ENCODE measurements around the gene OPRD1. TPM values are rescaled to one million over a fixed set of nuclear protein-coding genes. Genes with fewer than 3 reads are reported as not detected.
"Not testable (repeated sequence)": the region's sequence is repeated elsewhere in the genome, so short reads cannot be mapped to it uniquely, and the experiment has no call there.

The OPRD1 gene
- total RNA-seq (2014; rRNA removed; shearing (Covaris generic)): 58.0 and 60.2 TPM in 2 replicates

DNA sequence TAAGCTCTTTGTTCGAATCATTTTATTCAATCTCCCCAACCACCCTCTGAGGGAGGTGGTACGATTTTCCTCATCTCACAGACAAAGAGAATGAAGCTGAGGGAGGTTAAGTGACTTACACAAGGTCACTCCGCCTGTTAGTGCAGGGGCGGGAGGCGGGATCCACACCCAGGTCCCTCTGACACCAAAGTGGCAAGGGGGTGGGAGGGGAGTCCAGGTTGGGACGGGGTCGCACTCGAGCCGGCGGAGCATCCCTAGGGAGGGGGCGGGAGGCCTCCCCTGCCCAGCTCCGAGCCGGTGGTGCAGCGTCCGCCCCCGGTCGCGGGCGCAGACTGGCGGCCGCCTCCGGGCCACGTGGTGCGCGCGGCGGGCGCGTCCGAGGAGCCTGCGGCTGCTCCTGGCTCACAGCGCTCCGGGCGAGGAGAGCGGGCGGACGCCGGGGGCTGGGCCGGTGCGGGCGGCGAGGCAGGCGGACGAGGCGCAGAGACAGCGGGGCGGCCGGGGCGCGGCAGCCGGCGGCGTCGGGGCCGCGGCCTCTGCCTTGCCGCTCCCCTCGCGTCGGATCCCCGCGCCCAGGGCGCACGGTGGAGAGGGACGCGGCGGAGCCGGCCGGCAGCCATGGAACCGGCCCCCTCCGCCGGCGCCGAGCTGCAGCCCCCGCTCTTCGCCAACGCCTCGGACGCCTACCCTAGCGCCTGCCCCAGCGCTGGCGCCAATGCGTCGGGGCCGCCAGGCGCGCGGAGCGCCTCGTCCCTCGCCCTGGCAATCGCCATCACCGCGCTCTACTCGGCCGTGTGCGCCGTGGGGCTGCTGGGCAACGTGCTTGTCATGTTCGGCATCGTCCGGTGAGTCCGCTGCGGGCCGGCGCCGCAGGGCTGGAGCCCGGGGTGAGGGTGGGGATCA is at the start of gene OPRD1:
Gene OPRD1, plus strand, starts transcription at position 405 of the 903 bp plus-strand sequence. Its CDS starts 214 bp downstream, at position 619.
- no peaks in the 10 kb centered on the region for H3K27me3 ChIP-seq
- peak; percentile 67 to 74 for DNase-seq

DNA sequence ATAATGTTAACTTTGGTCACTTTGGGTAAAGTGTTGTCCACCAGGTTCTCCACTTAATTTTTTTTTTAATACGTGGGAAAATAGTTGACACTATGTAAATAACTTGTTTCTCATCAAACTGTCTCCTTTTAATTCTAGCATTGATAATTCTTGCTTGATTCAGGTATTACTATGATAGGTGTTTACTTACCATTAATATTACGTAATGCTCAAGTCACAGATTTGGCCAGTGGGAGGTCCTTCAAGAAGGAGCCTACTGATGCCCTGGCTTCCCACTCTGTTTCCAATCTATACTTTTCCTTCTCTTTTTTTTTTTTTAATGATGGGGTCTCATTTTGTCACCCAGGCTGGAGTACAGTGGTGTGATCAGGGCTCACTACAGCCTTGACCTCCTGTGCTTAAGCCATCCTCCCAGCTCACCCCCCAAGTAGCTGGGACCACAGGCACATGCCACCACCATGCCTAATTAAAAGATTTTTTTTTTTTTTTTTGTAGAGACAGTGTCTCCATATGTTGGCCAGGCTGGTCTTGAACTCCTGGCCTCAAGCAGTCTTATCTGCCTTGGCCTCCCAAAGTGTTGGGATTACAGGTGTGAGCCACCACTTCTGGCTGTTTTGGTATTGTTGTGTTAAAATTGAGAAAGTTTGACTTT is 45.3 kb upstream of the OPRD1 start:
- Histone ChIP-seq H3K27ac (no peak overlapping the region), H3K36me3 (peaks cover 73% of the 10 kb centered on the region), H3K9me3 (replicated peaks) (no peaks in the 10 kb centered on the region; the same call in 1 of the 2 replicates), H3K4me3 (no peak overlapping the region), H3K27me3 (no peaks in the 10 kb centered on the region), H3K4me1 (no peaks in the 10 kb centered on the region; the same call in 1 of the 2 replicates)
- no peak for DNase-seq

More for the DNA sequence above, at the start of gene OPRD1:
- Histone ChIP-seq H3K27ac (peak within 1 kb of the TSS; percentile 98), H3K4me3 (peak within 1 kb of the TSS; percentile 83), H3K36me3 (no peaks in the 10 kb centered on the region; the same call in 1 of the 2 replicates), H3K9me3 (replicated peaks) (no peaks in the 10 kb centered on the region), H3K4me1 (peaks cover 36% of the 10 kb centered on the region)

DNA sequence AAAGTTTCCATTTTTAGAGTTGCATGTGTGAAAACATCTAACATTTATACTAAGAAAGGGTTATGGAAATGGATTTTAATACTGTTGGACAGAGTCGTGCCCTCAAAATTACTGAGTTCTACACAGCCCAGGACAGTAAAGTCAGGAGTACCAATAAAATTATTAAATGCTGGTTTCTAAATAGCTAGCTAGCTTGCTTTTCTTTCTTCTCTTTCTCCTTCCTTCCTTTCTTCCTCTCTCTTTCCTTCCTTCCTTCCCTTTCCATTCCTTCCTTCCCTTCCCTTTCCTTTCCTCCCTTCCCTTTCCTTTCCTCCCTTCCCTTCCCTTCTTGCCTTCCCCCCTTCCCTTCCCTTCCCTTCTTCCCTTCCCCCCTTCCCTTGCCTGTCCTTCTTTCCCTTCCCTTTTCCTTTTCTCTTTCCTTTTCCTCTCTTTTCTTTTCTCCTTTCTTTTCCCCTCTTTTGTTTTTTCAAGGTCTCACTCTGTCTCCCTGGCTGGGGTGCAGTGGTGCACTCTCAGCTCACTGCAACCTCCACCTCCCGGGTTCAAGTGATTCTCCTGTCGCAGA is 41.3 kb upstream of the OPRD1 start:
- Histone ChIP-seq H3K4me1 (no peaks in the 10 kb centered on the region; the same call in 1 of the 2 replicates), H3K4me3 (no peak overlapping the region), H3K36me3 (peaks cover 80% of the 10 kb centered on the region), H3K27me3 (no peaks in the 10 kb centered on the region), H3K9me3 (replicated peaks) (no peaks in the 10 kb centered on the region; the same call in 1 of the 2 replicates), H3K27ac (no peak overlapping the region)
- DNase-seq: no peak

DNA sequence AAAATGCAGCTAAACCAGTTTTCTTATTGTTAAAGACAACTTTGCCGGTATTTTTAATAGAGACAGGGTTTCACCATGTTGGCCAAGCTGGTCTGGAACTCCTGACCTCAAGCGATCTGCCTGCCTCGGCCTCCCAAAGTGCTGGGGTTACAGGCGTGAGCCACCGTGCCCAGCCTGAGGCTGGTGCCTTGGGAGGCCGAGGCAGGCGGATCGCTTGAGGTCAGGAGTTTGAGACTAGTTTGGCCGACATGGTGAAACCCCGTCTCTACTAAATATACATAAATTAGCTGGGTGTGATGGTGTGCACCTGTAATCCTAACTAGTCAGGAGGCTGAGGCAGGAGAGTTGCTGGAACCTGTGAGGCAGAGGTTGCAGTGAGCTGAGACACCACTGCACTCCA is 40.0 kb upstream of the OPRD1 start:
- not testable (repeated sequence) for H3K9me3 ChIP-seq (replicated peaks); H3K27me3 ChIP-seq; DNase-seq; H3K4me3 ChIP-seq; H3K27ac ChIP-seq; H3K4me1 ChIP-seq
- H3K36me3 ChIP-seq: peaks cover 73% of the 10 kb centered on the region

DNA sequence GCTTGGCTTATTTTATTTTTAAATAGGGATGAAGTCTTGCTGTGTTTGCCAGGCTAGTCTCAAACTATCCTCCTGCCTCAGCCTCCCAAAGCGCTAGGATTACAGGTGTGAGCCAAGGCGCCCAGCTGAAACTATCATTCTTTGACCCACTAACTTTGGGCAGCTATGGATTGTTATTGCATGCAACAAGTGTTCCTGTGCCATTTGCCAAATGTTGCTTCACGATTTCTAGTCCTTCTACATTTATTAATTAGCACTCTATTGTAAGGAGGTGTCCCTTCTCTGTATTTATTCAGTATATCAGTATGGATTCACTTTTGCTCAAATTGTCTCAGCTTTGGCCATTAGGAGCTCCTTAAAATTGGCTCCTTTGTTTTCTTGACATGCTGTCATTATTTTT is 38.9 kb upstream of the OPRD1 start:
- no peak for DNase-seq
- no peak overlapping the region for H3K4me3 ChIP-seq
- H3K36me3 ChIP-seq: peaks cover 61% of the 10 kb centered on the region
- H3K27ac ChIP-seq: no peak overlapping the region
- no peaks in the 10 kb centered on the region for H3K27me3 ChIP-seq
- H3K4me1 ChIP-seq: no peaks in the 10 kb centered on the region; the same call in 1 of the 2 replicates
- H3K9me3 ChIP-seq (replicated peaks): no peaks in the 10 kb centered on the region; the same call in 1 of the 2 replicates

DNA sequence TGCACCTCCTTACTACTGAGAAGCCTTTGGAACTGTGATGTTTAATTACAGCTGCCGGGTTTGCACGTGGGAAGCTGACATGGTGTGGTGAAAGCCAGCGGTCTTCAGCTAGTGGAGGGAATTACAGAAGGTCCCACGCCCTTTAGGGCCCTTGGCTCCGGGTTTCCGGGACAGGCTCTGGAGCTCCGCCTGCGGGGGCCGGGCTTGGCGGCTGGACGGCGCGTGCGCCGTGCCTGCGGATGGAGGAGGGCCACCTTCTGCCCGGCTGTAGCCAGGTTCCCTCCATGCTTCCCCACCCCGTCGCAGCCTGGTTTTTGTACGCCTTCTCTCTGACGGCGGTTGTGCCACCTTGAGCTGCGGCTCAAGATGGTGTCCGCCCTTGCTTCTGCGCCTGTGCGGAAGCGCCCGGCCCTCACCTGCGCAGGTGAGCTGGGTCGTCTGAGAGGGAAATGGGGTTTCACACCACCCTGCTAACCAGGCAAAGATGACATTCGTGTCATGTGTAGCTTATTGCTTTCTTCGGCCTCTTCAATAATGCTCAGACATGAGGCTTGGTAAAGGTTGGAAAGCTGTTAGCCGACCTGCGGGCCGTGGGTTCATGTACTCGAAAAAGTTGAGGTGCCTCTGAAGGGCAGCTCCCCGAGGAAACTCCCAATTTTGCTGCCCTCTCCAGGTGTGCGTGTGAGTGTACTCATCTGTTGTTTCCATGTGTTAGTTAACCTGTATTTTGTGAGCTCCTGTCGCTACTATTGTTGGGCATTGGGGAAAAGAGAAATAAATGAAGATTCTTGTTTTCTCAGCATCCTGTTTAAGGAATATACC is 36.6 kb upstream of the OPRD1 start:
- H3K27ac ChIP-seq: no peak overlapping the region

DNA sequence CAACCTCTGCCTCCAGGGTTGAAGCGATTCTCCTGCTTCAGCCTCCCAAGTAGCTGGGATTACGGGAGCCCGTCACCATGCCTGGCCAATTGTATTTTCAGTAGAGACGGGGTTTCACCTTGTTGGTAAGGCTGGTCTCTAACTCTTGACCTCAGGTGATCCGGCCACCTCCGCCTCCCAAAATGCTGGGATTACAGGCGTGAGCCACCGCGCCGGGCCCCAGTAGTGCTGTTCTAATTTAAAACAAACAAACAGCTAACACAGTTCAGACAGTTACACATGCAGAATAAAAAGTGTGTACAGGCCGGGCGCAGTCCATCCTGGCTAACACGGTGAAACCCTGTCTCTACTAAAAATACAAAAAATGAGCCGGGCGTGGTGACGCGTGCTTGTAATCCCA is 35.6 kb upstream of the OPRD1 start:
- Histone ChIP-seq H3K27me3 (no peaks in the 10 kb centered on the region), H3K27ac (no peak overlapping the region), H3K9me3 (replicated peaks) (no peaks in the 10 kb centered on the region), H3K4me3 (no peak overlapping the region), H3K4me1 (0 out of 2 replicates have a peak, but pooled peaks cover 3% of the 10 kb centered on the region), H3K36me3 (peaks cover 32% of the 10 kb centered on the region)
- no peak for DNase-seq

More for the DNA sequence above, 36.6 kb upstream of the OPRD1 start:
- H3K36me3 ChIP-seq: peaks cover 42% of the 10 kb centered on the region
- H3K9me3 ChIP-seq (replicated peaks): no peaks in the 10 kb centered on the region
- H3K27me3 ChIP-seq: no peaks in the 10 kb centered on the region
- no peak for DNase-seq
- no peak overlapping the region for H3K4me3 ChIP-seq
- 0 out of 2 replicates have a peak, but pooled peaks cover 3% of the 10 kb centered on the region for H3K4me1 ChIP-seq

DNA sequence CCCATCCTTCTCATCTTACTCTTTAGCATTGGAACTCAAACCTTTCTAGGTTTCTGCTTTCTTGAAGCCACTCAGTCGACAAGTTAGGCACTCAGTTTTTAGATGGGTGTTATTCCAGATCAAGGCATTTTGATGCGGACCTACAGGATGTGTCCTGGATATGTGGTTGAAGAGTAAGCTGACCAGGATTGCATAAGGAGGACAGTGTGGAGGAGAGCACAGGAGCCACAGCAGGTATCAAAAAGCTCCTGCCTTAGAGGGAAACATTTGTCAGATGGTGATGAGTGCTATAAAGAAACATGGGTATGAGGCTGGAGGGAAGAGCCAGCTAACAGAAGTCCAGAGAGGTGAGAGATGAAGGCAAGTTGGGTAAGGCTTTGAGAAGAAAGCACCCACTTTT is 33.9 kb upstream of the OPRD1 start:
- no peaks in the 10 kb centered on the region for H3K27me3 ChIP-seq

DNA sequence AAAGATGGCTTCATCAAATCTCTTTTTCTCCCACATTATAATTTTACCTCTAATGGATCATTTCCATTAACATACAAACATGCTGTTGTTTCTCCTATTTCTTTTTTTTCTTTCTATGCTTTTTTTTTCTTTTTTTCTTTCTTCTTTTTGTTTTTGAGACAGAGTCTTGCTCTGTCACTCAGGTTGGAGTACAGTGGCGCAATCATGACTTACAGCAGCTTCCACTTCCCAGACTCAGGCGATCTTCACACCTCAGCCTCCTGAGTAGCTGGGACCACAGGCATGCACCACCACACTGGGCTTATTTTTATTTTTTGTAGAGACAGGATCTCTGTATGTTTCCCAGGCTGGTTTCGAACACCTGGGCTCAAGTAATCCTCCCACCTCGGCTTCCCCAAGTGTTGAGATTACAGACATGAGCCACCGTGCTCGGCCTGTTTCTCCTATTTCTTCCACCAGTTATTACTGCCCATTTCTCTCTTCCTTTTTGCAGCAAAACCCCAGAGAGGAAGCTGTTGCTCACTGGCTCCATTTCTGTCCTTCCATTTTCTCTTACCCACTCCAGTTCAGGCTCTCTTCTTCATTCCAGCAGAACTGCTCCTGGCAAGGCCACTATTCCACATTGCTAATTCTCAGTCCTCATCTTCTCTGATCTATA is 32.1 kb upstream of the OPRD1 start:
- Histone ChIP-seq H3K36me3 (peaks cover 5% of the 10 kb centered on the region; the same call in 1 of the 2 replicates), H3K9me3 (replicated peaks) (no peaks in the 10 kb centered on the region), H3K4me3 (no peak overlapping the region), H3K4me1 (peaks cover 5% of the 10 kb centered on the region; the same call in 1 of the 2 replicates), H3K27me3 (no peaks in the 10 kb centered on the region), H3K27ac (no peak overlapping the region)
- no peak for DNase-seq

More for the DNA sequence above, 33.9 kb upstream of the OPRD1 start:
- Histone ChIP-seq H3K4me1 (peaks cover 5% of the 10 kb centered on the region; the same call in 1 of the 2 replicates), H3K4me3 (no peak overlapping the region), H3K36me3 (peaks cover 20% of the 10 kb centered on the region), H3K27ac (no peak overlapping the region), H3K9me3 (replicated peaks) (no peaks in the 10 kb centered on the region)
- no peak for DNase-seq

DNA sequence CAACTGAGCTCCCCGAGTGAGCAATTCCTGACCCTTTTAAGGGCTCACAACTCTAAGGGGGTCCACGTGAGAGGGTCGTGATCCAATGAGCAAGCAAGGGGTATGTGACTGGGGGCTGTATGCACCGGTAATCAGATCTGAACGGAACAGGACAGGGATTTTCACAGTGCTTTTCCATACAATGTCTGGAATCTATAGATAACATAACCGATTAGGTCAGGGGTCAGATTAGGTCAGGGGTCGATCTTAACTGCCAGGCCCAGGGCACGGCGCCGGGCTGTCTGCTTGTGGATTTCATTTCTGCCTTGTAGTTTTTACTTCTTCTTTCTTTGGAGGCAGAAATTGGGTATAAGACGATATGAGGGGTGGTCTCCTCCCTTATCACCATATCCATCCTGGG is 30.7 kb upstream of the OPRD1 start:
- DNase-seq: no peak
- no peak overlapping the region for H3K4me3 ChIP-seq
- H3K4me1 ChIP-seq: peaks cover 5% of the 10 kb centered on the region; the same call in 1 of the 2 replicates
- no peaks in the 10 kb centered on the region for H3K36me3 ChIP-seq
- no peaks in the 10 kb centered on the region for H3K9me3 ChIP-seq (replicated peaks)
- H3K27me3 ChIP-seq: no peaks in the 10 kb centered on the region
- no peak overlapping the region for H3K27ac ChIP-seq

DNA sequence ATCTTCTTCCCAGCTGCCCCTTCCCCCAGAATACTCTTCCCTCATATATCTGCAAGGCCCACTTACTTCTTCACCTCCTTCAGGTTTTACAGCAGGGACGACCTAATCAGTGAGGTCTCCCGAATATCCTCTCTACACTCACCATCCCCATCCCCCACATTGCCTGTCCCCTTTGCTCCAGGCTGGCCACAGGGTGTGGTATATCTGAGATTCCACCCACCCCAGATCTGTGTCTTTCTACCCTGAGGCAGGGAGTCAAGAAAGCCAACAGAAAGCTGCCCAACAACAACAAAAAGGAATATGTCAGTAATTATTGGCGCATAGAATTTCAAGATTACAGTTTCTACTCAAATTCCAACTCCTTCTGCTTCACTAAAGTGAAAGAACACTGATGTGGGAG is 30.0 kb upstream of the OPRD1 start:
- H3K36me3 ChIP-seq: no peaks in the 10 kb centered on the region
- H3K27me3 ChIP-seq: no peaks in the 10 kb centered on the region
- H3K4me1 ChIP-seq: peaks cover 5% of the 10 kb centered on the region; the same call in 1 of the 2 replicates
- H3K9me3 ChIP-seq (replicated peaks): no peaks in the 10 kb centered on the region
- H3K27ac ChIP-seq: no peak overlapping the region
- no peak for DNase-seq
- H3K4me3 ChIP-seq: no peak overlapping the region

DNA sequence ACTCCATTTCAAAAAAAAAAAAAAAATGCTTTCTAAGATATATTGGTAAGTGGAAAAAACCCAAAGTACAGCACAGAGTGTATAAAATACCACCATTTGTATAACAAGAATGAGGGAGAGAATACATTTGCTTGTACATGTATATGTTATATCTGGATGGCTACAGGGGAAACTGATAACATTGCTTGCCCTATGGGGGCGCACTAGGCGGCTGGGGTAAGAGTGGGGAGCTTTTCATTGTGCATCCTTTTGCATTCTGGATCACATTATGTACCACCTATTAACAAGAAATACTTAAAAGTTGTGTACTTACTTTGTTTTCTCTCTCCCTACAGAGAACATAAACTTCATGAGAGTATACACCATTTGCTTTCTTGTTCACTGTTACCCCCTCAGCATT is 28.6 kb upstream of the OPRD1 start:
- DNase-seq: no peak

DNA sequence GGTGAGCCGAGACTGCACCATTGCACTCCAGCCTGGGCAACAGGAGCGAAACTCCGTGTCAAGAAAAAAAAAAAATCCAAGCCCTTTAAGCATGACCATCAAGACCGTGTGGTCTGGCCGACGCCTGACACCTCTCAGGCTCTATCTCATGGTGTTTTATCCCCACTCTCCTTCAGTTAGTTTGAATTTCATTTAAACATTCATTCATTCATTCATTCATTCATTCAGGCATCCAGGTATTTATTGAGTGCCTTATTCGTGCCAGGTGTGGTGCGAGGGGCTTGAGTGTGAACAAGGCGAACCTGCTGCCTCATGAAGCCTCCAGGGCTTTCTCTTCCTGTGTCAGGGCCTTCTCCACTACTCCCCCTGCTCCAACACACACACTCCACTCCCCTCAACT is 22.6 kb upstream of the OPRD1 start:
- Histone ChIP-seq H3K27me3 (no peaks in the 10 kb centered on the region; the same call in 1 of the 2 replicates), H3K36me3 (no peaks in the 10 kb centered on the region), H3K9me3 (replicated peaks) (no peaks in the 10 kb centered on the region), H3K4me1 (peaks cover 7% of the 10 kb centered on the region; the same call in 1 of the 2 replicates), H3K4me3 (no peak overlapping the region), H3K27ac (no peak overlapping the region)
- no peak for DNase-seq

More for the DNA sequence above, 28.6 kb upstream of the OPRD1 start:
- H3K27me3 ChIP-seq: no peaks in the 10 kb centered on the region
- H3K9me3 ChIP-seq (replicated peaks): no peaks in the 10 kb centered on the region
- no peak overlapping the region for H3K4me3 ChIP-seq
- peaks cover 5% of the 10 kb centered on the region; the same call in 1 of the 2 replicates for H3K4me1 ChIP-seq
- H3K36me3 ChIP-seq: no peaks in the 10 kb centered on the region
- no peak overlapping the region for H3K27ac ChIP-seq
